SIG-M5 treated with dmso at 0.1 percent for 504 hours (cell line): ENCODE measurements around the gene S100A16.

ENCODE experiments used
- DNase-seq: peaks from one replicate; lab custom pipeline; 2025; ENCODE audit not compliant: unreplicated experiment; lab: John Stamatoyannopoulos, UW

S100A16 gene

DNA sequence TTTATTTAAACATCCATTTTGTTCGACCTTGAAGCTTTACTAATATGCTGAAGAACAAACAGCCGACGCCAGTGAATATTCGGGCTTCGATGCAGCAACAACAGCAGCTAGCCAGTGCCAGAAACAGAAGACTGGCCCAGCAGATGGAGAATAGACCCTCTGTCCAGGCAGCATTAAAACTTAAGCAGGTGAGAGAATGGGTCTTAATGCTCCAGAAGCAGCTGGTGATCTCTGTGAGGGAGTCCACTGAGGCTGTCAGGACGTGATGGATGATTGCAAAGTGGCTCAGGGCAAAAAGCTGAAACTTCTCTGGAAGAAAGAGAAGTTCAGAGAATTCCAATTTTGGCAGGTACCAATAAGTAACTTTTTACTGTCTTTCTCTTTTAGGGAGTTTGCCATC lies 25.3 kb upstream of the S100A16 start:
- DNase-seq = no peak

DNA sequence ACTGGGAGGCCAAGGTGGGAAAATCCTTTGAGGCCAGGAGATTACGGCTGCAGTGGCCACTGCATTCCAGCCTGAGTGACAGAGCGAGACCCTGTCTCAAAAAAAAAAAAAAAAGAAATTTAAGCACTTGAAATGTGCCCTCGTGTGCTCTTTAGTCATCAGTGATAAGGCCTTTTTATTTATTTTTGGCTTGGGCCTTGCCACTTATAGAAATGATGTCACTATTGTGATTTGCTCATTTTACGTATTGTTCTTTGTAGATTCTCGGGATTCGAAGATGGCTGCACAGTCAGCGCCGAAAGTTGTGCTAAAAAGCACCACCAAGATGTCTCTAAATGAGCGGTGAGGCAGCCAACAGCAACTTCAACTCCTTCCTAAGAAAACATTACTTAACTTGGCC lies 23.4 kb upstream of the S100A16 start:
- DNase-seq = no peak

DNA sequence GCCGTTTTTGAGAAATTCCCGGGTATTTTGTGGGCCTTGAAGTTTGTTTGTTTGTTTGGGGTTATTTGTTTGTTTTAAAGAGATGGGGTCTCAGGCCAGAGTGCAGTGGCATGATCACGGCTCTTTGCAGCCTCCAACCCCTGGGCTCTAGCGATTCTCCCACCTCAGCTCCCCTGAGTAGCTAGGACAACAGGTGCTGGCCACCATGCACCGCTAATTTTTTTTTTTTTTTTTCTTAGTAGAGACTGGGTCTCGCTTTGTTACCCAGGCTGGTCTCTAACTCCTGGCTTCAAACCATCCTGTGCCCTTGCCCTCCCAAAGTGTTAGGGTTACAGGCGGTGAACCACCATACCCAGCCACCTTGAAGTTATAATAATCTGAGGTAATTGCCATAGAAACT lies 22.9 kb upstream of the S100A16 start:
- DNase-seq = no peak

DNA sequence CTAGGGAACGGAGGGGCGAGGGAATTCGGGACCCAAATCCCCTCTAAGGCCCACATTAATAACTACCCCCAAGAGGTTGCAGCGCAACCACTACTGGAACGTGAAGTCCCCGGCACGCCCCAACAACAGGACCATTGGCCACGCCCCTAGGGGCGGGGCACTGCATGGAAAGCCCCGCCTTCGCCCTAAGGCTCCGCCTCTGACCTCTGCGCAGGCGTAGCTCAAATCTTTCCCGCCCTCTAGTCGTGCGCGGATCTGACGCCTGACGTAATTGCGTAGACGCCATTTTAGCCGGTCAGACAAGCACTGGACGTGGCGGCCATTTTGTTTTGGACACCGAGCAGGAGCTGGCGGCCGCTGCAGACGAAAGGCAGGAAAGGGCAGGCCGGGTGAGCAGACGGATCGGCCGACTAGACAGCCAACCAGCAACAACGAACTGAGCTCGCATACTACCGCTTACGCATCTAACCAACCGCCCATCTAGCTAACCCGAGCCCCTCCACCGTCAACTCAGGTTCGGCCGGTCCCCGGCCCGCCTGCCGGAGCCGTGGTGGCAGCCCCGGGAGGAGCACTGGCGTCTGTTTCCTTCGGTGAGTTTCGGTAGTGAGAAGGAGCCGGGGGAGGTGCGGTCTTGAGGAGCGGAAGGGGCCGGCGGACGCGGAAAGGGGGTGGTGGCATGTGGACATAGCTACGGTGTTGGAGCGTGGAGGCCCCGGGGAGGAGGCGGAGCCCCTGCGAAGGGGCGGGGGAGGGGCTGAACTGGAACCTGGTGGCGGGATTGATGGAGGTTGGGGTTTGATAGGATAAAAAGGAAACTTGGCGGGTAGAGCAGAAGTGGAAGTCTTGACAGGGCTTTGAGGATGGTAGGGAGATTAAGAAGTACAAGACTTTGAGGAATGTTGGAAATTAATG lies 21.1 kb upstream of the S100A16 start, which contains the start of gene CHTOP:
TSS of gene CHTOP (plus strand) at position 313 of the 912 bp plus-strand sequence. CDS start 2,523 bp downstream, outside the sequence.
- peak; percentile 98 for DNase-seq

DNA sequence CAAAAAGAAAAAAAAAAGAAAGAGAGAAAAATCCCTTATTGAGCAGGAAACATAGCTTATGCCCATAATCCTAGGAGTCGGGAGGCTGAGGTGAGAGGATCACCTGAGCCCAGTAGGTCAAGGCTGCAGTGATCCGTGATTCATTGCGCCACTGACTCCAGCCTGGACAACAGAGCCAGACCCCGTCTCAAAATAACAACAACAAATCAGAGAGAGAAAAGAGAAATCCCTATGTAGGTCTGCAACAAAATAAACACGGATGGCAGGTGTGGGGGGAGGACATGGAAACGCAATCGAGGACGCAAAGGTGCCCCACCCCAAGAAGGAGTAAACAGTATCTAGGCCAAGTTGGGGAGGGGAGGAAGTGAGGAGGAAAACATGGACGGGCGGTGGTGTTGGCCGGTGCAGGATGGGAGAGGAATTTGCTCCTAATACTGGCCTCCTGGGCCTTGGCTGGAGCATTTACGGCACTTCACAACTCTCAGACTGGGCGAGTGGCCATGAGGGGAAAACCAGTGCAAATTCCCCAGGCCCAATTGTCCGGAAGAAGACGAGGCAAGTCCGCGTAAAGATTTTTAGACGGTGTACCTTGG lies 20.3 kb upstream of the S100A16 start:
- DNase-seq = no peak

DNA sequence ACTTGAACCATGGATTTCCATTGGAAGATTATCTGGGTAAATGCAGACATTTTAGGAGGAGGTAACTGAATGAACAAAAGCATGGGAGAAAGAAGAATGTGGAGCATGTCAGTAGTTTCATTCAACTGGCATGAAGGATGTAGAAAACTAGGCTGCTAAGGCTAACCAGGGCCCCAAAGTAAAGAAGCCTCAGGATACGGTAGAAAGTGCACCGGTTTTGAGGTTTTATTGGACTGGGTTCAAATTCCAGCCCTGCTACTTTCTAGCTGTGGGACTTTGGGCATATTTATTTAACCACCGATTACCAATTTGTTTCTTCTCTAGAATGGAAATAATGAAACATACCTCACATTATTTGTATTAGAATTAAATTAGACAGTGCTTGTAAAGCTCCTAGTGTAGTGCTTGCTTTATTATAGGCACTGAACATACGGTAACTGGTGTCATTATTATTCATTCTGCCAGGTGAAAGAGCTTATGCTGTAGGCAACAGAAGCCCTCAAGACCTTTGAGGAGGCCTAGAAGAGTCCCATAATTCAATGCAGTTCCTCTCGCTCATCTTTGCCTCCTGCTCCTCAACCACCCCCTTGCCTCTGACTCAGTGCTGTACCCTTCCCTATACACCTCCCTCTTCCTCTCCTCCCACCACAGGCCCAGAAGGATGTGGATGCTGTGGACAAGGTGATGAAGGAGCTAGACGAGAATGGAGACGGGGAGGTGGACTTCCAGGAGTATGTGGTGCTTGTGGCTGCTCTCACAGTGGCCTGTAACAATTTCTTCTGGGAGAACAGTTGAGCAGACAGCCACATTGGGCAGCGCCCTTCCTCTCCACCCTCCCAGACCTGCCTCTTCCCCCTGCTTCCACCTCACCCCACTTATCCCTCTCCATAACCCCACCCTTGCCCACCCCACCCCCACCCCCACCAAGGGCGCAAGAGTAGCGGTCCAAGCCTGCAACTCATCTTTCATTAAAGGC lies 18.4 kb upstream of the S100A16 start:
- no peak for DNase-seq

DNA sequence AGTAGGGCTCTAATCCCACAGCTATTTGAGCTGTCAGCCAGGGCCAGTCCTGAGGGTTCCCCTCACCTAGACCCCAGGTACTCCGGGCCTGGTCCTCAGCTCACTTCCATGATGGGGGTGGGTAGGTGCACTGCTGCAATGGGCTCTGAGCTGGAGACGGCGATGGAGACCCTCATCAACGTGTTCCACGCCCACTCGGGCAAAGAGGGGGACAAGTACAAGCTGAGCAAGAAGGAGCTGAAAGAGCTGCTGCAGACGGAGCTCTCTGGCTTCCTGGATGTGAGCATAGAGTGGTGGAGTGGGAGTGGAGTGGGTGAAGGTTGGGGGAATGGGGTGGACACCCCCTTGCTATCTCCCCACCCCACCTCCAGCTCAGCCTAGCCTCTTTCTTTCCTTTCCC lies 17.4 kb upstream of the S100A16 start:
- DNase-seq = no peak

DNA sequence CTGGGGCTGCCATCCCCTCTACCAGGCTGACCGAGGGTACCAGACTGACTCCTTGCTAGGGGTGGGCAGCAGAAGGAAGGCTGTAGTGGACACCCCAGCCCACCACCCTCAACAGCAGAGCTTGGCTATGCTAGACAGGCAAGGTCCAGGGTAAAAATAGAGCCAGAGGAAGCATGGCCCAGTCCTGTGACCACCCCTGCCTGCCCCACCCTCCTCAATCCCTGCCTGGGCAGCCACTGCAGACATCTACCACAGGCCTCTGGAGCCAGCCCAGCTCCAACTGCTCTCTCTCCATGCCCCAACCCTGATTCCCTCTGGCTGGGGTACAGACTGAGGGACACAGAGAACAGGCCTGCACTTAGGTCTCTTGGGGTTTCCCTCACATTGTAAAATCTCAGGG lies 17.0 kb upstream of the S100A16 start:
- DNase-seq = no peak

DNA sequence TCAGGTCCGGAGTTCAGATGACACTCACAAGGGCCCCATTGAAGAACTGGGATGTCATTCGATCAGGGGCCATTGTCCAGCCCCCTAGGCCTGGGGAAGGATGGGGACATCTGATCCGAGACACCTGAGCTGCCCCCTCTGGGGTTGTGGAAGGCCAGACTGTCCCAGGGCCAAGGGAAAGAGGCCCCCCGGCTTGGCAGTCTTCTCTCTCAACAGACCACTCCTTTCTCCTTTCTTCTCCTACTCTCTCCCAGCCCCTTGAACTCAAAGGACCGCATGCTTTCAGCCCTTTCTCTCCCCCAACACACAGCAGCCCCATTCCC lies 16.4 kb upstream of the S100A16 start:
- DNase-seq = no peak

DNA sequence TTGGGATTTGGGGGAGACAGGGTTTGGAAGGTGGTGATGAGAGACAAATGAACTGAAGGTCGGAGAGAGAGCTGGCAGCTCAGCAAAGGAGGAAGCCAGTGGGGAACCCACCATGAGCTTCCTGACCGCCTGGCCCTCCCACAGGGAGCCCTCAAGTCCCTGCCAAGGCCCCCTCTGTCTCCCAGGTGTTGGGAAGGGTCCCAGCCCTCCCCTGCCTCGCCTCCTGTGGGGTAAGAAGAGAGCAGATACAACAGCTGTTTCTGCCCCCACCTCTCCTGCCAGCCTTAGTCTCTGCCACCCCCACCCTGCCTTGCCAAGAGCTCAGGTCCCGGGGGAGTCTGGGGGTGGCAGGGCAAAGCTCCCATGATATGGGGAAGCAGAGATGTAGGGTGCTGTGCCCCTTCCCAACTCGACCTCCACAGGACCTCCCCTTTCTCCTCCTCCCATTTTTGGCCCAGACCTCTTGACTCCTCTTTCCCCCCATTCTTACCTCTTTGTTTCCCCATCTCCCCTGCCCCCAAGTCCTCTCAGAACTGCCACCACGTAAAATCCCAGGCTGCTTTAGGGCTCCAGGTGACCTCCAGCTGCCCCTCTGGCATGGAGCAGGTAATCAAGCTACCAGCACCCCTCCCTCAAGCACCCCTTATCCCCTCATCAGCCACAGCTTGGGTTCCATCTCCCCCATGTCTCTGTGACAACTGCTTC lies 15.9 kb upstream of the S100A16 start:
- DNase-seq = no peak

DNA sequence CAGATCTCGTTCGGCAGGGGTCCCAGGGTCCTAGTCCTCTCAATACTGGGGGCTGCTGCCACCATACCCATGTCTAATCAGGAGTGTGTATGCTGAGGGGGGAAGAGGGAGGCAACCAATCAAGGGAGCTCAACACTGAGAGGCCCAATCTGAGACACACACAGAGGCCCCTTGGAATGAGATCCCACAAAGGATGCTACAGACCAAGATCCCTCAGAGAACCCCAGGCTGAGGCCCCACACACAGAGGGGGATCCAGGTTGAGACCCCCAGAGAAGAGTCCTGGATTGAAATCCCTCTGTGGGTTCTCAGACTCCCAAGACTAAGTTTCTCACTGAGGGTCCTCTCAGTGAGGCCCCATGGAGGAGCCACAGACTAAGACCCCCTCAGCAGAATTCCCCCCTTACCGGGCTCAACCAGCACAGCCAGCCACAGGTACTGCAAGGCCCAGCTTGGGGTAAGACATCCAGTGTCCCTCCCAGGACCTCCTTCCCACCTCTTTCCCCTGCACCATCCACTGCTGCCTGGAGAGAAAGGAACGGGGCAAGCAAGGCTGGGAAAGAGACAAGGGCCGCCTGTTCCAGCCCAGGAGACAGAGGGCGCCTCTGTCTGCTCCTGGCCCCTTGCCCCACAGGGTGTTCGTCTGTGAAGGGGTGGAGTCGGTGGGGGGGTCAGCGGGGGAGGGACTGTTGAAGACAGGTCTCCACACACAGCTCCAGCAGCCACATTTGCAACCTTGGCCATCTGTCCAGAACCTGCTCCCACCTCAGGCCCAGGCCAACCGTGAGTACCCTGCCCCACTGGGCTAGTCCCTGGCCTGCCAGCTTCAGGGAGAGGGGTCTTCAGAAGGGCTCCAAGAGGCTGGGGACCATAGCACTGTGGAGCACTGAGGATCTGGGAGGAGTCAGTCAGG lies 15.0 kb upstream of the S100A16 start, which contains the start of gene S100A1:
TSS of gene S100A1 (plus strand) at position 720 of the 912 bp plus-strand sequence. CDS start 2,088 bp downstream, outside the sequence.
- DNase-seq = no peak

DNA sequence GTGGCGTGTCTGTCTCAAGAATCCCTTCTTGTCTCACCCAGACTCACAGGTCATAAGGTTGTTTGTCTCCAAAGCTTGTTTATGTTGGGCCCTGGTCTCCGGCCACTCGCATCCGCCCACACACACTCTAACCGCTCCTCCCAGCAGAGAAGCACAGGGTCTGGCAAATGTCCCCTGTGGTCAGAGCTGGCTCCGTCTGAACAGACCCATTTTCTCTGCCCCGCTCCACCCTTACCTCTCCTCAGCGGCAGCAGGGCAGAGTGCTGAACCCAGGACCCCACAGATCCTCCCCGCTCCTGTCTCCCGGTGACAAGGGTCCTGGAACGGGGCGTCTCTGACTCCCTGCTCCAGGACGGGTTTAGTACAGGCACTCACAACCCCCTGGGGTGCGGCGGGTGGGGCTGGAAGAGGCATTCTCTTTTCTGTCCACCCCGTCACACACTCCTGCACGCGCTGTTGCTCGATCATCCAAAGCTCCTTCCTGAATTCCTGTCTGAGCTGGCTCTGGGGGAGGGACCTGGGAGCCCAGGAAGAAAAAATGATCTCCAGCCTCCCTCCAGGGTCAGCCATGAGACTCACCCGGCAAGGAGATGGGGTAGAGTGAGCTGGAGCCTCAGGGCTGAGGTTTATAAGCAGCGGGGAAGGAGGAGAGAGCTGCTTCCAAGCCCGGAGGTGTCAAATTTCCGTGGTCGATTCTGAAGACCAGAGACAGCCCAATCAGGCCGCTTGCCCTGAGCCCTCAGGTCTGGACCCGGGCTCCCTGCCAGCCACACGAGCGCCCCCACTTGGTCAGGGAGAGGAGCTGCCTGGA lies 14.2 kb upstream of the S100A16 start, which contains the start of gene S100A13:
TSS of gene S100A13 (minus strand) at position 602 of the 811 bp plus-strand sequence. CDS start 1,033 bp downstream, outside the sequence.
- peak; percentile 51 for DNase-seq

DNA sequence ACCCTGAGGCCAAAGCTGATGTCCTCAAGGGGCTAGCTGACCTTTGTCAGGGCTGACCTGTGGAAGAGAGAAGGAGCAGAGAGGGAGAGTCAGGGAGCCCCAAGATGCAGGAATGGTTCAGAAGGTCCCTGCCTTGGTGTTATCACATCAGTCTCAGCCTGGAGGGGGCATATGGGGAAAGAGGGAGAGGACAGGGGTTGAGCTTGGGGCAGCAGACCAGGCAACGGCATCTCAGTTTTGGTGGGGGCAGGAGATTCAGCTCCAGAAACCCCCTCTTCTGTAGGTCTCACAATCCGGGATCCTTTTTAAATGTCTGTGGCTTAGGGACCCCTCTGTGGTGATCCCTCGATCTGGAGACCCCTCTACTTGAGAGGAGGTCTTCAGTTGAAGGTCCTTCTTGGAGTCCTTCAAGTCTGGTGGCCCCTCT lies 13.6 kb upstream of the S100A16 start:
- DNase-seq = no peak

DNA sequence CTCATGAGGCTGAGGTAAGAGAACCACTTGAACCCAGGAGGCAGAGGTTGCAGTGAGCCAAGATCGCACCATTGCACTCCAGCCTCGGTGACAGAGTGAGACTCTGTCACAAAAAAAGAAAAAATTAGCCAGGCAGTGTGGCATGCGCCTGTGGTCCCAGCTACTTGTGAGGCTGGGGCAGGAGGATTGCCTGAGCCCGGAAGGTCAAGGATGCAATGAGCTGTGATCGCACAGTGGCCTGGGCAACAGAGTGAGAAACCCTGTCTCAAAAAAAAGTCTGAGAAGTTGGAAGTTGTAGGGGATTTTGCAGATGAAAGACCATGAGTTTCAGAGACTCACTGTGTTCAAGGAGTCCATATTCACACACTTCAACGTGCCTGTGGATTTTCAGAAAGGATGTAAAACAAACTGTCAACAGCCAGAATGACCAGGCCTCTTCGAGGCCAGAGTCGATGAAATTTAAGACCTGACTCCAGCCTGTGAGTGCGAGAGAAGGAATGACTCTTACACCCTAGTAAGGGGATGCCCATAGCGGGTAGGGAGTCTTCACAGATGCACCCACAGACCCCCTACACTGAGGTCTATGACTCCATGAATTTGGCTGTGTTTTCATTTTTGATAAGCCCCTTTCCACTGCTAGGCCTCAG lies 12.2 kb upstream of the S100A16 start:
- DNase-seq = no peak

DNA sequence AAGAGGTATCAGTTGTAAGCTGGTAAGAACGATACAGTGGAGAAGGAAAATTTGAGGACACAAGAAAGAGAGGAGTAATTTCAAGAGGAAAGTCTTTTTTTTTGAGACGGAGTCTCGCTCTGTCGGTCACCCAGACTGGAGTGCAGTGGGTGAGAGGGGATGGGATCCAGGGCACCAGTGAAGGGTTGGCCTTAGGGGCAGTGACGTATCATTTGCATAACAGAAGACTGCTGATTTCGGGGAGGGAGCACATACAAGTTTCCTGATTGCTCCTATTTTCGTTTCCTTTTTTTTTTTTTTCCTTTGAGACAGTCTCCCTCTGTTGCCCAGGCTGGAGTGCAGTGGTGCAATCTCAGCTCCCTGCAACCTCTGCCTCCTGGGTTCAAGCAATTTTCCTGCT lies 10.2 kb upstream of the S100A16 start:
- peak; percentile 79 for DNase-seq

DNA sequence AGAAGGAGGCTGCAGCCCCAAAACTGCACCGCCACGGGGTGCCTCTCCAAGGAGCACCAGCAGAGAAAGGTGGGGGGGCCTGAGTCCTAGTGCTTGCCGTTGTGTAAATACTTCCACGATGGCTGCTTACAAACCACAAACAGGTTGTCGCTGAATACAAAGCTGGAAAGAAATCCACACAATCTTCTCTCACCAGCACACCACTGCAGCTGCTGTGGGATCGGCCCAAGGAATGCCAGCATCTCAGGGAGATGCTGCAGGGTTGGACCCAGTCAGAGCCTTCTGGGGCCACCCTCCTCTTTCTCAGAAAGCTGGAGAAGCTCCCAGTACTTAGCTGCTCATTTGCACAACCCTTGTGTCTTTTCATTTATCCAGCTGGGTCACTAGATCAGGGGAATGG lies 6.2 kb upstream of the S100A16 start:
- DNase-seq = no peak

DNA sequence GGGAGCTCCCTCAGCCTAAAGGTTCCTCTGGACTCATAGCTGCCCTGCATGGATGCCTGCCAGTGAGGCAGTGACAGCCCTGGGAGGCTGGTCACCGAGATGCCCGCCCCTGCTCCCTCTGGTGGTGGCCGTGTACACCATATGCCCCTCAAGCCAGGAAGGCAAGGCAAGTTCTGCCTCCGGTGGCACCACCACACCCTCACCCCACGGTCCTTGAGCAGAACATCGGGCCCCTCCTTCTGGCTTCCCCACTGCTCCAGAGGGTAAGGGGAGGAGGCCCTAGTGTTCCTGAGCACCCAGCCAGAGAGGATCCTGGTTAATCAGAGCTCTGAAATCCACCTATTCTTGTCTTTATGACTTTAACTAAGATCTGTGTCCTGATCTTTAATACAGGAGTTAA lies 4.7 kb upstream of the S100A16 start:
- DNase-seq = peak; percentile 53

DNA sequence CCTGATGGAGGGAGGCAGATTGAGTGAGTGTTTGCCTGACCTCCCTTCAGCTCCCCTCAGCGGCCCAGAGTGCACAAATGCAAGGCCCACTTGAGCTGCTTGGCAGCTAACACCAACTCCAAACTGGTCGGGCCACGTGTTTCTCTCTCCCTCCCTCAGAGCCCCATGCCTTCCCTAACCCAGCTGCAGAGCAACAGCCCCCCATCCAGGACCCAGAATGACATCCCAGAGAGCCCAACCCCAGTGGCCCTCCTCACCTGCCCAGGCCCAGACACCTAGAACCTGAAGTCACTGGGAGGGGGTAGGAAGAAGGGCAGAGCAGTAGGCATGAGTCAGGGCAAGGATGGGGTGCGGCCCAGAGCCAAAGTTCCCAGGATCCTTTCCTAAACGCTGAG lies 4.0 kb upstream of the S100A16 start:
- no peak for DNase-seq
